SH-SY5Y (cell line): ENCODE results near the gene VIPR2.

Experiments used
- GATA2 ChIP-seq: IDR thresholded peaks from 2 replicates; pipeline ENCODE4 v1.6.1; 2011; ENCODE audit warnings: mild to moderate bottlenecking, low read depth, low read length
- GATA3 ChIP-seq: IDR thresholded peaks from 2 replicates; pipeline ENCODE4 v1.6.1; 2011; ENCODE audit warnings: low read depth, mild to moderate bottlenecking, low read length, moderate library complexity

DNA sequence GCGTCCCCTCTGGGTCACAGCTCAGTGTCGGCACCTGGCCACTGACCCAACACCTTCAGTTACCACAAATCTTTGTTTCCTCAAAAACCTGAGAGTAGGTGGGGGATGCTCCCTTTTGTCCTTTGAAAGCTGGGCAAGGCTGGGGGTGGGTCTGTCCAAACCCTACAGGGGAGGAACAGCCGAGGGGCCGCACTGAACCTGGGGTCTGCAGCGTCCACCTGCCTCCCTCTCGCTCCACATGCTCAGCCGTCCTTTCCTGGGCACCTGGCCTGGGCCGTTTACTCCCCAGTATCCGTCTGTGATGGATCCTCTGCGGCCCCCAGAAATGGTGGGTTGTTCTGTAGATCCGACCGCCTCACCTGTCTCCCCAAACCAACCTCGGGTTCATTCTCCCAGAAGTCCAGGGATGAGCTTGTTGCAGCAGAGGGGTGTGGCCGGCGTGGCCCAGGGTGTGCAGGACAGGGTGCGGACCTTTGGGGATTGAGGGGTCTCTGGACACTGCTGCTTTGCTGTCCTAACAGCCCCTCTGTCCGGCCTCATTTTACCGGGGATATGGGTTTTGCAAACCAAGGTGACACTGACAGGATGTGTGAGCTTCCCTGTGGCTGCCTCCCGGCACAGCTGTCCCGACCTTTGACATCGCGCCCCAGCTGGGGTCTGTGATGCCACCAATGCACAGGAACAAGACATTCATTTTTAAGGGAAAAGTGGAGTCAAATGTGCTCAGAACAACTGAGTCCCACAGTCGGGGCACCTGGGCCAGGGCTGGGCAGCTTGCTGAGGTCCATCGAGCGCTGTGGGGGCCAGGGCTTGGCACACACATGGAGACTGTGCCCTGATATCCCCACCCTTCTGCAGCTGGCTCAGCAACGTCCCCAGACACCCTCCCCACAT lies 115.9 kb downstream of the VIPR2 start:
- no peak for TF ChIP-seq GATA2
- TF ChIP-seq GATA3, result no peak
